ENCODE results near the gene AOC3. TPM values are rescaled to one million over a fixed set of nuclear protein-coding genes. Genes with fewer than 3 reads are reported as not detected.
"Not testable (repeated sequence)": the region's sequence is repeated elsewhere in the genome, so short reads cannot be mapped to it uniquely, and the experiment has no call there.

Gene AOC3
- total RNA-seq, 1 experiment from 2014 or later: 3.5 TPM

- no peak for TF ChIP-seq CTCF (IDR thresholded peaks at IDR 0.05; ENCODE audit: unreplicated experiment)
- peaks cover 9% of the 10 kb centered on the region for H3K4me1 Mint-ChIP-seq (ENCODE audit: low read depth, unreplicated experiment)
- peaks cover 48% of the 10 kb centered on the region for H3K27me3 Mint-ChIP-seq (ENCODE audit: unreplicated experiment)
- H3K36me3 Mint-ChIP-seq (ENCODE audit: insufficient read depth, unreplicated experiment): no peaks in the 10 kb centered on the region
- no TSS peak for BruUV-seq (replicated peaks)
- CTCF ChIA-PET: interaction anchor here (0.6 to 0.7 kb wide), 2 partner anchors 12 to 79 kb away, joined by 4 read pairs; no protein-coding TSS in a partner anchor
- peaks cover 3% of the 10 kb centered on the region for H3K9me3 Mint-ChIP-seq (ENCODE audit: low read depth, unreplicated experiment)
- H3K4me3 Mint-ChIP-seq (ENCODE audit: low read depth, unreplicated experiment): no peak overlapping the region
- no peak overlapping the region for H3K27ac Mint-ChIP-seq (ENCODE audit: unreplicated experiment)
- DNase-seq: no peak
- intact Hi-C loops (cut with micrococcal nuclease; ENCODE audit: unreplicated experiment): no loop called here
These were observed 15.2 kb downstream of the AOC3 start for GRCh38 chr17:42866216-42866615.

GRCh38 chr17:42866631-42867575 lies 15.9 kb downstream of the AOC3 start:
- Mint-ChIP-seq H3K36me3 (ENCODE audit: insufficient read depth, unreplicated experiment) (no peaks in the 10 kb centered on the region), H3K27ac (ENCODE audit: unreplicated experiment) (no peak overlapping the region), H3K4me1 (ENCODE audit: low read depth, unreplicated experiment) (peaks cover 9% of the 10 kb centered on the region), H3K27me3 (ENCODE audit: unreplicated experiment) (peaks cover 48% of the 10 kb centered on the region), H3K9me3 (ENCODE audit: low read depth, unreplicated experiment) (peaks cover 7% of the 10 kb centered on the region), H3K4me3 (ENCODE audit: low read depth, unreplicated experiment) (no peak overlapping the region)
- DNase-seq: no peak
- no TSS peak for BruUV-seq (replicated peaks)
- CTCF ChIA-PET: interaction anchor here (0.6 to 0.7 kb wide), 2 partner anchors 12 to 78 kb away, joined by 4 read pairs; no protein-coding TSS in a partner anchor
- intact Hi-C loops (cut with micrococcal nuclease; ENCODE audit: unreplicated experiment): no loop called here
- no peak for TF ChIP-seq CTCF (IDR thresholded peaks at IDR 0.05; ENCODE audit: unreplicated experiment)

- DNase-seq; H3K4me1 Mint-ChIP-seq (ENCODE audit: low read depth, unreplicated experiment); H3K36me3 Mint-ChIP-seq (ENCODE audit: insufficient read depth, unreplicated experiment); CTCF ChIA-PET; H3K9me3 Mint-ChIP-seq (ENCODE audit: low read depth, unreplicated experiment); intact Hi-C loops (cut with micrococcal nuclease; ENCODE audit: unreplicated experiment); H3K27ac Mint-ChIP-seq (ENCODE audit: unreplicated experiment); H3K4me3 Mint-ChIP-seq (ENCODE audit: low read depth, unreplicated experiment); BruUV-seq (replicated peaks): not testable (repeated sequence)
- H3K27me3 Mint-ChIP-seq (ENCODE audit: unreplicated experiment): peaks cover 56% of the 10 kb centered on the region
These were observed 16.8 kb downstream of the AOC3 start for GRCh38 chr17:42867694-42868261.

- CTCF ChIA-PET: interaction anchor here (0.5 kb wide), 1 partner anchor 77 kb away, joined by 4 read pairs; no protein-coding TSS in a partner anchor
- intact Hi-C loops (cut with micrococcal nuclease; ENCODE audit: unreplicated experiment): no loop called here
- no TSS peak for BruUV-seq (replicated peaks)
These were observed 17.3 kb downstream of the AOC3 start for GRCh38 chr17:42868338-42868737.

More at GRCh38 chr17:42868338-42868737, 17.3 kb downstream of the AOC3 start:
- Mint-ChIP-seq H3K27me3 (ENCODE audit: unreplicated experiment) (peaks cover 56% of the 10 kb centered on the region), H3K4me1 (ENCODE audit: low read depth, unreplicated experiment) (peaks cover 9% of the 10 kb centered on the region), H3K4me3 (ENCODE audit: low read depth, unreplicated experiment) (no peak overlapping the region), H3K27ac (ENCODE audit: unreplicated experiment) (no peak overlapping the region), H3K9me3 (ENCODE audit: low read depth, unreplicated experiment) (peaks cover 7% of the 10 kb centered on the region), H3K36me3 (ENCODE audit: insufficient read depth, unreplicated experiment) (no peaks in the 10 kb centered on the region)
- DNase-seq: no peak
- TF ChIP-seq CTCF (IDR thresholded peaks at IDR 0.05; ENCODE audit: unreplicated experiment): no peak
